Hepatocyte (in vitro differentiated cells): Measurements from ENCODE around the gene RIPOR2. TPM values are rescaled to one million over a fixed set of nuclear protein-coding genes. Genes with fewer than 3 reads are reported as not detected.

Source experiments
- DNase-seq: peaks from one replicate; pipeline ENCODE4 v3.0.0-alpha.2; 2016; ENCODE audit warnings: low spot score
- H2AFZ ChIP-seq: fragments of 200-600 bp; sonication (generic); 2 replicates; pipeline ENCODE4 v1.6.0; 2016; ENCODE audit warnings: antibody characterized with exemption, mild to moderate bottlenecking
- H3K27ac ChIP-seq: fragments of 200-600 bp; sonication (generic); 2 replicates; pipeline ENCODE4 v1.5.1; 2016; ENCODE audit warnings: mild to moderate bottlenecking
- H3K27me3 ChIP-seq: fragments of 200-600 bp; sonication (generic); 2 replicates; pipeline ENCODE4 v1.6.1; 2016
- H3K36me3 ChIP-seq: fragments of 200-600 bp; sonication (generic); replicated peaks from 2 replicates; pipeline ENCODE4 v1.5.1; 2016; ENCODE audit warnings: low read depth; ENCODE audit not compliant: insufficient read depth
- H3K4me1 ChIP-seq: fragments of 200-600 bp; sonication (generic); 2 replicates; pipeline ENCODE4 v1.5.1; 2016; ENCODE audit warnings: mild to moderate bottlenecking, moderate library complexity; ENCODE audit not compliant: insufficient read depth
- H3K4me2 ChIP-seq: fragments of 200-600 bp; sonication (generic); 2 replicates; pipeline ENCODE4 v1.6.0; 2016
- H3K4me3 ChIP-seq: fragments of 200-600 bp; sonication (generic); 2 replicates; pipeline ENCODE4 v1.5.1; 2016; ENCODE audit warnings: mild to moderate bottlenecking
- H3K79me2 ChIP-seq: fragments of 200-600 bp; sonication (generic); 2 replicates; pipeline ENCODE4 v1.6.0; 2017; ENCODE audit warnings: mild to moderate bottlenecking
- H3K9me2 ChIP-seq: fragments of 200-600 bp; sonication (generic); replicated peaks from 2 replicates; pipeline ENCODE4 v1.6.0; 2017; ENCODE audit warnings: mild to moderate bottlenecking; ENCODE audit not compliant: insufficient read depth
- H3K9me3 ChIP-seq: fragments of 200-600 bp; sonication (generic); 2 replicates; pipeline ENCODE4 v1.5.1; 2016; ENCODE audit warnings: low read depth, mild to moderate bottlenecking
- H4K20me1 ChIP-seq: fragments of 200-600 bp; sonication (generic); 2 replicates; pipeline ENCODE4 v1.6.0; 2016; ENCODE audit warnings: mild to moderate bottlenecking; ENCODE audit not compliant: insufficient read depth, poor library complexity, severe bottlenecking
- CTCF ChIP-seq: fragments of 200-600 bp; sonication (generic); IDR thresholded peaks from 2 replicates; pipeline ENCODE4 v1.5.1; 2016; ENCODE audit warnings: antibody characterized with exemption, mild to moderate bottlenecking; ENCODE audit not compliant: poor library complexity
- EZH2 ChIP-seq: fragments of 200-600 bp; sonication (generic); IDR thresholded peaks from 2 replicates; pipeline ENCODE4 v1.6.1; 2016; ENCODE audit warnings: antibody characterized with exemption, mild to moderate bottlenecking, borderline replicate concordance
- EZH2phosphoT487 ChIP-seq: fragments of 200-600 bp; sonication (generic); IDR thresholded peaks from one replicate; pipeline ENCODE4 v1.6.1; 2018; ENCODE audit warnings: antibody characterized with exemption, mild to moderate bottlenecking, low read depth, moderate library complexity; ENCODE audit not compliant: unreplicated experiment, severe bottlenecking
- WGBS: methylation state at CpG from one replicate; pipeline ENCODE4 v1.1.6; 2016; ENCODE audit warnings: low lambda C conversion rate; ENCODE audit errors: missing lambda C conversion rate; 5-methylcytosine and 5-hydroxymethylcytosine counted together
- polyA plus RNA-seq: library from polyadenylated mRNA; unstranded; fragments of >200 nt; fragmentation: Nextera tagmentation; extraction: Ambion mirVana; gene quantifications from 2 replicates; pipeline ENCODE4 v1.2.1, GENCODE V29; 2016
- total RNA-seq: library from RNA; depleted of rRNA; stranded (reverse); fragments of >200 nt; gene quantifications from 2 replicates; pipeline ENCODE4 v1.2.3, GENCODE V29; 2014

The RIPOR2 gene
- total and polyA plus RNA-seq, 2 experiments from 2014 or later: 11.8 to 17.3 TPM

GRCh38 chr6:24854077-24854666 is 81.6 kb downstream of the RIPOR2 start:
- H3K79me2 ChIP-seq: no peaks in the 10 kb centered on the region
- H3K9me2 ChIP-seq: no peaks in the 10 kb centered on the region
- no peaks in the 10 kb centered on the region for H3K27me3 ChIP-seq
- no peak for DNase-seq
- TF ChIP-seq EZH2: no peak
- no peaks in the 10 kb centered on the region for H3K36me3 ChIP-seq
- H3K9me3 ChIP-seq: no peaks in the 10 kb centered on the region
- H4K20me1 ChIP-seq: no peaks in the 10 kb centered on the region
- no peak overlapping the region for H2AFZ ChIP-seq
- no peak overlapping the region for H3K4me2 ChIP-seq
- no peaks in the 10 kb centered on the region for H3K4me1 ChIP-seq
- no peak overlapping the region for H3K4me3 ChIP-seq
- WGBS: 68% methylated on average over 3 of the region's 3 CpGs
- H3K27ac ChIP-seq: no peak overlapping the region

DNA sequence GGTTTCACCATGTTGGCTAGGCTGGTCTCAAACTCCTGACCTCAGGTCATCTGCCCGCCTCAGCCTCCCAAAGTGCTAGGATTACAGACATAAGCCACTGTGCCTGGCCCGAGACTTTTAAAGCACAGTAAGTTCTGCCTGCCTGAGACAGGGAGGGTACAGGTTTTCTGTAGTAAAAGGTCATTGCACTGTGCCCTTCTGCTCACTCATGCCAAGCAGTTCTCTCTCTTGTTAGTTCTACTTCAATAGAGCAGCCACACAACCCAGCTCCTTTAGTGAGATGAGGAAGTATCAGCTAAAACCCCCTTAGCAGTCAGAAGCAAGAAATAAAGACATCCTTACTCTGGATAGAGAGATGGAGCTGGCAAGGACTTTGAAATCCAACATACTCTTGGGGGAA is 84.7 kb downstream of the RIPOR2 start:
- no peak overlapping the region for H3K4me2 ChIP-seq
- TF ChIP-seq EZH2 (no peak), CTCF (no peak), EZH2phosphoT487 (no peak)
- no peak for DNase-seq

DNA sequence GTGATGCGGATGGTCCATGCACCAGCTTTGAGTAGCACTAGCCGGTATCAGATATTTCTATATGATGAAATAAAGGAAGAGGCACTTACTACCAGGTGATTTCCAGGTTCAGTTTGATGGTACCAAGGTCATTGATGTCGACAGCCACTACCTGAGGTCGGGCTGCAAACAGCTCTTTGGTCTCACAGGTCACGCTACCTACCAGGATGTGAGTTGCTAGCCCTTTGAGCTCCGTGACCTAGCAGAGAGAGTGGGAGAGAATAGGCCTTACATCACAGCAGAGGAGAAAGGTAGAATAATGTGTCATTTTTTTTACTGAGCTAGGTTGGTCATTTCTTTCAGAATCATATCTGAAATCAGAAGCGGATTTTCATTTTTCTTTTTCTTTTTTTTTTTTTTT is 86.0 kb downstream of the RIPOR2 start:
- Histone ChIP-seq H2AFZ (no peak overlapping the region), H3K27ac (no peak overlapping the region), H3K79me2 (no peaks in the 10 kb centered on the region), H3K36me3 (no peaks in the 10 kb centered on the region), H3K27me3 (no peaks in the 10 kb centered on the region), H3K4me3 (no peak overlapping the region), H3K4me1 (no peaks in the 10 kb centered on the region), H4K20me1 (no peaks in the 10 kb centered on the region), H3K9me3 (no peaks in the 10 kb centered on the region), H3K9me2 (no peaks in the 10 kb centered on the region), H3K4me2 (no peak overlapping the region)
- TF ChIP-seq EZH2 (no peak), EZH2phosphoT487 (no peak), CTCF (no peak)
- 87% methylated on average over 7 of the region's 7 CpGs for WGBS
- no peak for DNase-seq

More for the DNA sequence above, 84.7 kb downstream of the RIPOR2 start:
- Histone ChIP-seq H2AFZ (no peak overlapping the region), H3K27me3 (no peaks in the 10 kb centered on the region), H3K9me2 (no peaks in the 10 kb centered on the region), H3K9me3 (no peaks in the 10 kb centered on the region), H3K79me2 (no peaks in the 10 kb centered on the region), H3K4me1 (no peaks in the 10 kb centered on the region), H3K4me3 (no peak overlapping the region), H4K20me1 (no peaks in the 10 kb centered on the region), H3K27ac (no peak overlapping the region), H3K36me3 (no peaks in the 10 kb centered on the region)
- WGBS: 96% methylated on average over 2 of the region's 2 CpGs

GRCh38 chr6:24848461-24848860 is 87.3 kb downstream of the RIPOR2 start:
- H3K27ac ChIP-seq: no peak overlapping the region
- no peak overlapping the region for H3K4me2 ChIP-seq
- DNase-seq: no peak
- TF ChIP-seq EZH2phosphoT487 (no peak), EZH2 (no peak), CTCF (no peak)
- no peak overlapping the region for H3K4me3 ChIP-seq
- no peaks in the 10 kb centered on the region for H3K79me2 ChIP-seq
- no peaks in the 10 kb centered on the region for H3K36me3 ChIP-seq
- H3K9me3 ChIP-seq: no peaks in the 10 kb centered on the region
- 92% methylated on average over 4 of the region's 4 CpGs for WGBS
- H3K9me2 ChIP-seq: no peaks in the 10 kb centered on the region
- H4K20me1 ChIP-seq: no peaks in the 10 kb centered on the region
- no peaks in the 10 kb centered on the region for H3K27me3 ChIP-seq
- no peak overlapping the region for H2AFZ ChIP-seq
- no peaks in the 10 kb centered on the region for H3K4me1 ChIP-seq
